Measurements from ENCODE around the gene TBC1D21. TPM values are rescaled to one million over a fixed set of nuclear protein-coding genes. Genes with fewer than 3 reads are reported as not detected.

The TBC1D21 gene
- total and polyA plus RNA-seq, 8 donors = not detected

DNA sequence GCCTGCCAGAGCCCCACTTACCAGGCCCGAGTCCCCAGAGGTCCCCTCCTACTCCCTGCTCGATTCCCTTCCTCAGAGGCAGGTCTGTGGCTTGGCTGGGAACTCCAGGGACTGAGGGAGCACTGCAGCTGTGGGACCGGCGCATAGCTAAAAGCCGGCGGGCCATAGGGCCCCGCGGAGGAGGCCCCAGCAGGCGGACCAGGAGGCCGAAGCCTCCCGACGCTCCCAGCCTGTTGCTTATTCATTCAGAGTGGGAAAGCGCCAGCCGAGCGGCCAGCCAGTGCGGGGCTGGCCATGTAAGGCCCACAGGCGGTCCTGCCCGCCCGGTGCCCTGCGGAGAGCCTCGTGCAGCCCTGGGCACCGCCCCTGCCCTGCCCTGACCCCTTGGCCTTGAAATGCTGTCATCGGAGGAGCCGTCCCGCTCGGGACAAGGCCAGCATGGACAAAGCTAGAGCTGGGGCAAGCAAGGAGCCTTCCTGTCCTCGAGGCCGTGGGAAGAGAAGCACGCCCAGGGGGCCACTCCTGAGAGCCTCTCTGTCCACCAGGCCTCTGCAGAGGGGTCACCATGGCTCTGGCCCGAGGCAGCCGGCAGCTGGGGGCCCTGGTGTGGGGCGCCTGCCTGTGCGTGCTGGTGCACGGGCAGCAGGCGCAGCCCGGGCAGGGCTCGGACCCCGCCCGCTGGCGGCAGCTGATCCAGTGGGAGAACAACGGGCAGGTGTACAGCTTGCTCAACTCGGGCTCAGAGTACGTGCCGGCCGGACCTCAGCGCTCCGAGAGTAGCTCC is 53.0 kb downstream of the TBC1D21 start, which contains the start of gene LOXL1:
TSS of gene LOXL1 (plus strand) at position 244 of the 784 bp plus-strand sequence. CDS start at position 566, 322 bp downstream.
- peak; percentile 70 to 92 for DNase-seq
- WGBS, 5 donors = 5 to 11% (median 10%) methylated on average over 13 to 47 of the region's 47 CpGs
- no peaks in the 10 kb centered on the region for H3K9me3 ChIP-seq
- peak; percentile 68 to 85 (median 84) for TF ChIP-seq POLR2AphosphoS5 (IDR thresholded peaks at IDR 0.05)
- TF ChIP-seq, protein P1, sequence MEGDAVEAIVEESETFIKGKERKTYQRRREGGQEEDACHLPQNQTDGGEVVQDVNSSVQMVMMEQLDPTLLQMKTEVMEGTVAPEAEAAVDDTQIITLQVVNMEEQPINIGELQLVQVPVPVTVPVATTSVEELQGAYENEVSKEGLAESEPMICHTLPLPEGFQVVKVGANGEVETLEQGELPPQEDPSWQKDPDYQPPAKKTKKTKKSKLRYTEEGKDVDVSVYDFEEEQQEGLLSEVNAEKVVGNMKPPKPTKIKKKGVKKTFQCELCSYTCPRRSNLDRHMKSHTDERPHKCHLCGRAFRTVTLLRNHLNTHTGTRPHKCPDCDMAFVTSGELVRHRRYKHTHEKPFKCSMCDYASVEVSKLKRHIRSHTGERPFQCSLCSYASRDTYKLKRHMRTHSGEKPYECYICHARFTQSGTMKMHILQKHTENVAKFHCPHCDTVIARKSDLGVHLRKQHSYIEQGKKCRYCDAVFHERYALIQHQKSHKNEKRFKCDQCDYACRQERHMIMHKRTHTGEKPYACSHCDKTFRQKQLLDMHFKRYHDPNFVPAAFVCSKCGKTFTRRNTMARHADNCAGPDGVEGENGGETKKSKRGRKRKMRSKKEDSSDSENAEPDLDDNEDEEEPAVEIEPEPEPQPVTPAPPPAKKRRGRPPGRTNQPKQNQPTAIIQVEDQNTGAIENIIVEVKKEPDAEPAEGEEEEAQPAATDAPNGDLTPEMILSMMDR (IDR thresholded peaks at IDR 0.05) = no peak
- TF ChIP-seq POLR2A (IDR thresholded peaks at IDR 0.05) = peak in 1 of 4 donors; percentile 35
- H3K4me1 ChIP-seq = peaks cover 62 to 97% (median 88%) of the 10 kb centered on the region in 4 donors
- intact Hi-C loops (cut with DNase I; ENCODE audit: low total_unique reads) = no loop called here
- peak within 1 kb of the TSS; percentile 87 to 95 (median 93) for H3K27ac ChIP-seq
- no peaks in the 10 kb centered on the region for H3K36me3 ChIP-seq
- peaks cover 0 to 23% (median 0%) of the 10 kb centered on the region in 3 donors for H3K27me3 ChIP-seq
- peak within 1 kb of the TSS; percentile 50 to 66 (median 62) for H3K4me3 ChIP-seq

DNA sequence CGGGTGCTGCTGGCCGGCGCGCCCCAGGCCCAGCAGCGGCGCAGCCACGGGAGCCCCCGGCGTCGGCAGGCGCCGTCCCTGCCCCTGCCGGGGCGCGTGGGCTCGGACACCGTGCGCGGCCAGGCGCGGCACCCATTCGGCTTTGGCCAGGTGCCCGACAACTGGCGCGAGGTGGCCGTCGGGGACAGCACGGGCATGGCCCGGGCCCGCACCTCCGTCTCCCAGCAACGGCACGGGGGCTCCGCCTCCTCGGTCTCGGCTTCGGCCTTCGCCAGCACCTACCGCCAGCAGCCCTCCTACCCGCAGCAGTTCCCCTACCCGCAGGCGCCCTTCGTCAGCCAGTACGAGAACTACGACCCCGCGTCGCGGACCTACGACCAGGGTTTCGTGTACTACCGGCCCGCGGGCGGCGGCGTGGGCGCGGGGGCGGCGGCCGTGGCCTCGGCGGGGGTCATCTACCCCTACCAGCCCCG is 53.7 kb downstream of the TBC1D21 start:
- H3K27ac ChIP-seq = peak overlapping the region; percentile 87 to 95 (median 93)
- DNase-seq = peak; percentile 86 to 90
- peak overlapping the region; percentile 50 to 66 (median 62) for H3K4me3 ChIP-seq
- no peaks in the 10 kb centered on the region for H3K9me3 ChIP-seq
- intact Hi-C loops (cut with DNase I; ENCODE audit: low total_unique reads) = no loop called here
- H3K27me3 ChIP-seq = peaks cover 0 to 23% (median 0%) of the 10 kb centered on the region in 3 donors
- peaks cover 58 to 91% (median 85%) of the 10 kb centered on the region in 4 donors for H3K4me1 ChIP-seq
- WGBS, 5 donors = 0 to 3% (median 1%) methylated on average over 3 to 65 of the region's 65 CpGs
- TF ChIP-seq EP300 (IDR thresholded peaks at IDR 0.05) = no peak
- peak in 2 of 3 donors; percentile 24 to 64 for TF ChIP-seq POLR2AphosphoS5 (IDR thresholded peaks at IDR 0.05)
- TF ChIP-seq POLR2A (IDR thresholded peaks at IDR 0.05) = no peak
- TF ChIP-seq, protein P1 (IDR thresholded peaks at IDR 0.05) = no peak
- H3K36me3 ChIP-seq = no peaks in the 10 kb centered on the region

DNA sequence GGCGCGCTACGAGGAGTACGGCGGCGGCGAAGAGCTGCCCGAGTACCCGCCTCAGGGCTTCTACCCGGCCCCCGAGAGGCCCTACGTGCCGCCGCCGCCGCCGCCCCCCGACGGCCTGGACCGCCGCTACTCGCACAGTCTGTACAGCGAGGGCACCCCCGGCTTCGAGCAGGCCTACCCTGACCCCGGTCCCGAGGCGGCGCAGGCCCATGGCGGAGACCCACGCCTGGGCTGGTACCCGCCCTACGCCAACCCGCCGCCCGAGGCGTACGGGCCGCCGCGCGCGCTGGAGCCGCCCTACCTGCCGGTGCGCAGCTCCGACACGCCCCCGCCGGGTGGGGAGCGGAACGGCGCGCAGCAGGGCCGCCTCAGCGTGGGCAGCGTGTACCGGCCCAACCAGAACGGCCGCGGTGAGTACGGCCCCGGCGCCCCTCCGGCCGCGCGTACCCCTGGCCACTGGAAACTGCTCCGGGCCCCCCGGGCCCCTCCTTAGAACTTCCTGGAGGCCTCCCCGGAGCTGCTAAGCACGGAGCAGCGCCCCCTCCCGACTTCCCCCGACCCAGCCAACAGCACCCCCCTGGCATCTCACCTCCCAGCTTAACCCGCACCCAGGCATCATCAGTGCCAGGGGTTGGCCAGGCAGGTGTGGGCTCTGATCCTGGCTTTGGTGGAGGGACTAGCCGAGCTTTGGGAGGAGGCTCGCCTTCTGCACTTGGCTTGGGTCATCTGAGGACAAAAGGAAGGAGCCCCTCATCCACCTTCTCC is 54.3 kb downstream of the TBC1D21 start:
- peak overlapping the region; percentile 50 to 66 (median 62) for H3K4me3 ChIP-seq
- intact Hi-C loops (cut with DNase I; ENCODE audit: low total_unique reads) = no loop called here

More for the DNA sequence above, 54.3 kb downstream of the TBC1D21 start:
- H3K36me3 ChIP-seq = no peaks in the 10 kb centered on the region
- peak; percentile 82 to 90 for DNase-seq
- peak overlapping the region; percentile 87 to 95 (median 93) for H3K27ac ChIP-seq
- no peaks in the 10 kb centered on the region for H3K9me3 ChIP-seq
- peaks cover 51 to 85% (median 78%) of the 10 kb centered on the region in 4 donors for H3K4me1 ChIP-seq
- TF ChIP-seq, protein P1 (IDR thresholded peaks at IDR 0.05) = peak in 4 of 7 experiments; percentile 21 to 53 (median 38)
- no peak for TF ChIP-seq POLR2A (IDR thresholded peaks at IDR 0.05)
- TF ChIP-seq POLR2AphosphoS5 (IDR thresholded peaks at IDR 0.05) = peak in 2 of 3 donors; percentile 31 to 55
- peaks cover 0 to 23% (median 0%) of the 10 kb centered on the region in 3 donors for H3K27me3 ChIP-seq
- WGBS, 5 donors = 0 to 3% (median 1%) methylated on average over 12 to 78 of the region's 78 CpGs
